Activated CD8-positive, alpha-beta memory T cell treated with anti-CD3 and anti-CD28 coated beads for 24 hours (primary cell): ENCODE results near the gene NEGR1.

Experiments
- DNase-seq: peaks from one replicate; pipeline ENCODE4 v3.0.0-alpha.2; 2020

NEGR1 gene

DNA sequence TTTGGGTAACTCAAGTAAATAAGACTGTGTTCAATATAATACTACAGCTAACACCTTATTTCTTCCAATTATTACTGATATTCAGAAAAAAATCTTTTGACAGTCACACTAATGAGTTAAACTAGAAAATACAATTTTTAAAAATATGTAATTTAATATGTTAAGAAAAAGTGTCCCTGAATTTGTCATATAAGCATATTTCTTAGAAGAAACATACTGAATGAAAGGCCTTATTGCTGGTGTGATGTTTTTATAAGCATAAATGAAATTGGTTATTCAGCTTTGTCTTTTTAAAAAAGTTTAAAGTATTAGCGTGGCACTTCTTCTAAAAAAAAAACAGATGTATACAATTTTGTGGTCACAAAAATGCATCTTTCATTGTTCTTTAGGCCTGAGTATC lies 267.3 kb downstream of the NEGR1 start:
- no peak for DNase-seq

DNA sequence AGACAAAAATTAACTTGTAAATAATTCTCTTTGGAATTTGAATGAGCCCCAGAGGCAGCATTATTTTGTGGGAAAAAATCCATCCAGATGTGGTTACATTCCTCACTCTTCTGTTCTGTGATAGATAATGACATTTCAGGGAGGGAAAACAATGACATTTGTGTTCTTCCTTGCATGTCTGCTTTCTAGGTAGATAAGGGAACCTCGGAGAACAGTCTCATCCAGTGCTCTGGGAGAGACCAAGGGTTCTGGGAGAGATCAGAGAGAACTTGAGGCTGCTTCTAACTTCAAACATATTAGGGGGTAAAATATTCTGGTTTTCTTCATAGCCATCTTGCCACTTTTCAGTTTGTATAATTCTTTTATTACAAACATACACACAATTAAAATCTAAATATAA lies 269.2 kb downstream of the NEGR1 start:
- no peak for DNase-seq

DNA sequence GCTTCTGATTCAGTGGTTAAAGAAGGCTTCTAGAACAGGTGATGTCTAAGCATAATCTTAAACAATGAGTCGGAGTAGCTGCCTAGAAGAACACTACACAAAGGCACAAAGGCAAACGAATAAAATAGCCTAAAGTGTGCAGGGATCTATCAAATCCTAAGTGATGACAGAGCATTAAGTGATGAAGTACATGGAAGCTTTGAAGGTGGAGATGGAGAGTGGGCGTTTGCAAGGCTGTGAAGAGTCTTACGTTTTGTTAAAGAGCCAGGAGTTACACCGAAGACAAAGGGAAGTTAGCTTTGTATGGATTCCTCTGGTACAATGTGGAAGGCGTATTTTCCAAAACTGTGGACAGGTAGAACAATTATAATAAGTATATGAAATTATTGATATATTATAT lies 270.6 kb downstream of the NEGR1 start:
- no peak for DNase-seq

DNA sequence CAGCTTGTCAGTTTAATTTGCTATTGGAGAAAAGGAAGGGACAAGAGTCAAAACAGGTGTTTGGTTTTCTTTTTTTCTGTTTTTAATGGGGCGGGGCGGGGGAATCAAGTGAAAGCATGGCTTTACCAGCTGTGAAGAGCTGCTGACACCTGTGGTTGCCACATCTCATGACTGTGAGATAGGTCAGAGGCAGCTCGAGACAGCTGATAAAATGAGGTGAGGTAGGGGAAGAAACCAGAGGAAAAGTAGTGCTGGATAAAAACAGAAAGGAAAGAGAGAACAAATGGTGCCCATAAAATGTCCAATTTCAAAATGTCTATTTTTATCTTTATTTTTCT lies 272.3 kb downstream of the NEGR1 start:
- no peak for DNase-seq

DNA sequence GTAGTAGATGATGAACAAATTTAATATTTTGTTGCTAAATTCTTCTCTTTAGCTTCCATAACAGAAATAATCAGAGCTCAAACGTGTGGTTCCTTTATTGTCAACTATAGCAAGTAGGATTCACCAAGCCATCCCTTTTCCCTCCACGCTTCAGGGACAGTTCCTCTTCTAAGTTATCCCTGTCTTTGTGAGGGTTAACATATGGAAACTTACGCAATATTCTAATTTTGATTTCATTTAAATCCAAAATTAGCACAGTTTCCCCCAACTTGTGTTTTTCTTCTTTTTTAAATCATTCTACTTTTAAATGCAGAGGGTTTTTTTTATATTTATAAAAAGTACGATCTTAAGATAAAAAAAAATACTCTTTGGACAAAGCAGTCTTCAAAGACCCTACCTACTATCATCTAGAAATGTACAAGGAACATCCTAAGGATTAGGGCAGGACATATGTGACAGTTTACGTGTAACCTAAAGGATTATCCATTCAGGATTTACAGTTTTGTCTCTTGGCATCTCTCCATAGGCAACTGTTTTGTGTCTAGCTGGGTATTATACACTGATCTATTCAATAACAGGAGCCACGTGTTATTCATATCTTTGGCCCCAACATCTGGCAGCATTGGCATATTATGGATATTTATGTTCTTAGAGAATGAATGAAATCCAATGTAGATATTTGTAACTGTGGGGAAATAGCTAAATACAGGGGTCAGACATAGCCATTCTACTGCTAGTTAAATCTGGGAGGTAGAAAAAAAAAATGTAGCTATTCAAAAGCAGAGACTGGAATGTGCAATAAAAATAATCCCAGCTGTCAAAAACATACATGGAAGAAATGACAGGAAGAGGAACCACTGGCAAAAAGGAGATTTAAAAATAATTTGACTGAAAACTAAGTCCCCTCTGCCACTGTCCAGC lies 272.9 kb downstream of the NEGR1 start:
- DNase-seq: no peak

DNA sequence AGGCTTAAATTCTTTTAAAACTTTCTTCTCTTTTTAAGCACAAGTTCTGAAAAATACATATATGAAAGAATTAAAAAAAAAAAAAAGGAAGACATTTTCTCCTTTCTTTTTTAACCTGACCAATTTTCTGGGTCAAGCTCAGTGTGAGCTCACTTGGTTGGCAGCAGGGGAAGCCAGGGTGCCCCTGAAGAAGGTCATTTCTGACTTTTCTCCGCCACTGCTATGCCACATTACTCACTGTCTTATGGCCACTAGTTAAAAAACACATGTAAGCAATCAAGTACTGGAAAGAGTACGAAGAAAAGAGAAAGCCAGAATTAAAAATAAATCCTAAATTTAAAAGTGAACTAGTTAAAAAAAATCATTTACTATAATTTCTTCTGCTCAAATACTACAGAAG lies 275.0 kb downstream of the NEGR1 start:
- DNase-seq: no peak

DNA sequence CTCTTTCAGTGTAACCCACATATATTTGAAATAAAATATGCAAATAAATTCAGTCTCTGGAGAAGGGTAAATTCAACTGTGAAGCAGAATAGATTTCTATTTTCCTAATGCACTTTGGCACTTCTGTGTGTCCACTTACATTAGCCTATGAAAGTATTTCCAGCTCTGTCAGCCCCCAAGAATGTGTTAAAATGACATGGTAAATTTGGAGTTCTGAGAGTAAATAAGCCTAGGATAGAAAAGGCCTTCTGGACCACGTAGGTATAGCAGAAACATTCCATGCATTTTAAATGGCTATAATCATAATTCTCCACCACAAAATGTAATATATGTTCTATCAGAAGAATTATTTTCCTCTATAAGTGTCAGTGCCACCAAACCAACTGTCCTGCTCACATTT lies 276.2 kb downstream of the NEGR1 start:
- DNase-seq: no peak

DNA sequence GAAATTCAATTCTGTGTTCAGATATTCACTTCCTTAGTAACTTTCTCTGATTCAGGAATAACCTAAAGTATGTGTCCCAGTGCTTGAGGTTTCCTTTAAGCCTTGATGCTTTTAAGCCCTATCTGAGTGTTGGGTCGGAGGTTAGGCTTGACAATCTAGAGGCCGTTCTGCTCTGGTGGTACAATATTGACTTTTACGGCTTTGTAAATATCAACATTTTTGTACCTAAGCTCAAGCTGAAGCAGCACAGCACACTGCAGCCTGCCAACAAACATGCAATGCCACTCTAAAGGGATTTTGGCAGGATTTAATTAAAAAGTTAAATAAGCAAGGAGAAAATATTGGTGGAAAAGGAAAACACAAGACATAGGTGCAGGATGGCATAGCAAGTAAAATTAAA lies 279.2 kb downstream of the NEGR1 start:
- no peak for DNase-seq

DNA sequence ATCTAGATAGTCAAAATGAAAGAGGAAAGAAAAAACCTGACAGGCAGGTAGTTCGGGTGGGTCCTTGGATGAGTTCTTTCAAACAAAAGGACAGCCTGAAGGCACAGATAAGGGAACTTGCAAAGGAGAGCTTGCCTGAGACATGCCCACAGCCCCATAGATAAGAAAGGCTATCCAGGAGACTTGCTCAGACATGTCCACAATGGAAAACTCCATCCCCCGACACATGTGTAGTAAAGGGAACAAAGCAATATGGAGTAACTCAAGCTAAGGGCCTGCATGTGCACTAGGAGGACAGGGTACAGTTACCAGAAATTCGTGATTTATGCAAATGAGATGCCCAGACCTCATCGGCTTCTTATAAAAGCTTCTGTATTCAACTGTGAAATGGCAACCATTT lies 281.5 kb downstream of the NEGR1 start:
- no peak for DNase-seq

DNA sequence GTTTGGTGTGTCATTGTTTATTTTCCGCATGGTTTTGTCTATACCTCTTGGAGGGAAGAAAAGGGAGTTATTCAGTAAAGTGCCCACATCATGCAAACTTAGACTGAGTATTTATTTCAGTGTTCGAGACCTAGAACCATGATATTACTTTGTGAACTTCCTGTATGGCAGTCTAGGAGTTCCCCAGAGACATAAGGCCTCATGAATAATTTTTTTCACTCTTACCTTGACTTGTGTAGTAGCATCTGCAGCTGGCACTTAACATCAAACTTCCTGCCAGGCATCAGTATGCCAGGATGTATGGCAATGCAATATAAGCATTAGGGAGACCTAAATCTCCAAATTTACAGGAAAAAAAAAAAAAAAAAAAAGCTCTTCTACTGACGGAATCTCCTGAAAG lies 287.7 kb downstream of the NEGR1 start:
- DNase-seq: no peak

DNA sequence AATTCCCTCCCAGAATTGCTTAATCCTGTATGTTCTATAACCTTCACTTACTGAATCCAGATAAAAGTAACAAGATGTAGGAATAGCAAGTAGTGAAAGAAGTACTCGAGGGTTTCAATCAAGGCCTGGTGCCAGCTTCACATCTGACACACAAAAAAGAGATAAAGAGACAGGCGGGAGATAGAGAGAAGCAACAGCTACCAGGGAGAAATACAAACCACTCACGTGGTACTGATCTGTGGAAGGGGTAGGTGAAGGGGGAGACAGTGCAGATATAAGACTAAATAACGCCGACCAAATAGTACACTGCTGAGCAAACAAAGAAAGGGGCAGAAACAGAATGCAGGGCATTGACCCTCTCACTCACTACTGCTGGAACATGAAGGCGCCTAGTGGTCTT lies 295.2 kb downstream of the NEGR1 start:
- DNase-seq: no peak

DNA sequence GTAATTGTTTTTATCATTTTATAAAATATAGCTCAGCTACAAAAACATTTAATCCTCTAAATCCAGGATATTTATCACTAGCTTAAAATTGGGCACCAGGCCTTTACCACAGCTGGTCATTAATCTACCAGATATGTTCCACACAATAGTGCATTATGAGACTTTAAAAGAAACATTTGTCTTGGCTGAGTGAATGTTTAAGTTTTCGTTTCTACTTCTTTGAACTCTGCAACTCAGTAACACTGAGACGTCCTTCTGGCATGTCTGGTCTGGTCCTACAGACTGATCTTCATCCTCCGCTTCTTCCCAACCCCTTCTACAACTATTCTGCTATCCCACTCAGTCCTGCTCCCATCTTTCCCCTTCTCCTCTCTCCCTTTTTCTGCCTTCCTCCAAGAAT lies 296.2 kb downstream of the NEGR1 start:
- no peak for DNase-seq

DNA sequence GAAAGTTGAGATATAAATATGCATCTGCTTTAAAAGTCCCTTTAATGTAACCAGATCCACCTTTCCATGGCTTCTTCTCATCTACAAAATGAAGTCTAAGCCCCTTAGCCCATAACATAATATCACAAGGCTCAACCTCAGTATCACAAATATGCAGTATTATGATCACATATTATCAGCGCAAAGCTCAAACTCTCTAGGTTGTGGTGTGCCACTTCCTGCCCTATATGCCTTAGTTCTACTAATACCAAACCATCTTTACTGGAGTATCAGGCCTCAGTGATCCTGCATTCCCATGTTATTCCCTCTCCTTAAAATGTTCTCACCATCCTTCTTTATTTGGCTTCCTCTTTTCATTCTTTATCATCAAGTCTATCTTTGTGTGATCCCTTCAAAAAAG lies 301.8 kb downstream of the NEGR1 start:
- no peak for DNase-seq

DNA sequence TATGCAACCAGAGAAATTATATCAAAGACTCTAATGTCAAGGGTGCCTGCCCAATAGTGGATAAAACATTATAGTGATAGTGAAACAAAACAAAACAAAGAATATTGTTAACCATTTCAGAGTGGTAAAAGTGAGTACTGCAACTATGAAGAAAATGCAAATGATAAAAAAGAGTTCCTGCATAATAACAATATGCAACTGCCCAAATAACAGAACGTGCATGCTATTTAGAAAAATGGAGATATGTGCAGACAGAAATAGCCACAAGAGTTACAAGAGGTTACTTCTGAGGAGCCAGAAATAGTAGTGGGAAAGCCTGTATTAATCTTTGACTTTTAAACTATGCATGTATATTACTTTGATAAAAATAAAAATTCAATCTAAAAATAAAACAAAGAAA lies 302.5 kb downstream of the NEGR1 start:
- DNase-seq: no peak

DNA sequence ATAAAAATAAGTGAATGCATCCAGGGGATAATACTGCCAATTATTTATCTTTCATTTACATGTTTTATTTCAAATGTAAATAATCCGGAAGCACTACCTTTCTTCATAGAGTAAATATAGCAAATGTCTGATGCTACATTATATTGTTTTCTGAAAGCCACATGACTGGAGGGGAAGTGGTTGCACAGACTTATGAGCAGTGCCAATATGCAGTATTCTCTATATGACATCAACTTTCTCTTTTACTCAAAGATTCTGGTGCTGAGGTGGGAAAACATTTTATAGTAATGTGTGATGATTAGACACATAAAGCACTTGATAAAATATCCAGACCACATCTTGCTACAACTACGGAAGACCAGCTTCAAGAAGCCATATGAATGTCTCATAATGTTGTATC lies 314.7 kb downstream of the NEGR1 start:
- no peak for DNase-seq

DNA sequence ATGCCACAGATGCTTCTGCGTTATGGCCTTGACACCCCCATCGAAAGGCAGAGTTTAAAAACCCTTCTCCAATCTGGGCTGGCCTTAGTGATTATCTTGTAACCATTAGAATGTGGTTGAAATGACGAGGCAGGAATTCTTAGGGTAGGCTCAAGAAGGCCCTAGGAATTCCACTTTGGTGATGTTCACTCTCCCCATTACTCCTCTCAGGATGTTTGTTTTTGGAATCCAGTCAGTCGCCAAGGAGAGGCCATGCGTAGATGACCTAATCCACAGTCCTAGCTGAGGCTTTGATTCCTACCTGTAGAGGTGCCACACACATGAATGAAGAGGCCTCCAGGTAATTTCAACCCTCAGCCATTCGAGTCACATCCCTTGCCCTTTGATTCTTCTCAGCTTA lies 318.2 kb downstream of the NEGR1 start:
- no peak for DNase-seq

DNA sequence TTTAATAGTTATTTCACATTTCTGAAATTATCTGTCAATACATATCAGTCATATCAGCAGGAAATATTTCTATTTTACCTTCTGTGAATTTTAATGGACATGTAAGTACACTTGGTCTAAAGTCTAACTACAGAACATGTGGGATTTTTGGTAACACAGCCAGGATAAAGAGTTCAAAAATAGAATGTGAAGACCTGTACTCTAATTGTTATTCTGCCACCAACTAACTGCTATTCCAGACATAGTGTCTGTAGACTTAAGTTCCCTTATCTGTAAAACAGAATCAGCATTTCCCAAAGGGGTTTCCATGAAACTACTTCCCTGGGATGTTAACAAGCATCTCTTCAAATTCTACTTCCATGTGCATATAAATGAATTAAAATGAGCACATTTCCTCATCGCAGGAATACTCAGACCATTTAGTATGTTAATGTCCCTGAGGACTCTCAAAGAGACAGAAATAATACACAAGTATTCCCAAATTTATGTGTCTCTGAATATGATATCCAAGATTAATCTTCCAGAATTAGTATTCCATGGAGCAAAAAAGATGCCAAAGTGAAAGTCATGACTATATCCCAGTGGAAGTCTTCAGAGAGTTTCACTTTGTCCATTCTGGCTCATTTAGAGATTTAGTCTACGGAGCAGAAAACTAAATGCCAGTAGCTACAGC lies 325.6 kb downstream of the NEGR1 start:
- no peak for DNase-seq

DNA sequence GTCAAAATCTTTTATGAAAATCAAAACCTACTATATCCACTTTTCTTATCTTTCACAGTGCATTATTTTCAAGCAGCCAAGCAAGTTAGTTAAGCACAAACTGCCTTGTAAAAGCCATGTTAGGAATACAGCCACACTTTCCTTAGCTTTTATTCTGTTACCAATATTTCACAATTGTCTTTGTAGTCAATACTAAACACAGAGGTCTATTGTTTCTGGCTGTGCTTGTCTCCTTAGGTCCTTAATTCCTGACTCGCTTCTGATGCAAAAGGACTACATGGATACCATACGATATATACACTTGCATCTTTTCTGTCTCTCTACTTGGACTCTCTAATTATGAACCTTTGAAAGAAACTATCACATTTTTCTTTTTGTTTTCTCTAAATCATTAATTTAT lies 331.8 kb downstream of the NEGR1 start:
- DNase-seq: no peak

DNA sequence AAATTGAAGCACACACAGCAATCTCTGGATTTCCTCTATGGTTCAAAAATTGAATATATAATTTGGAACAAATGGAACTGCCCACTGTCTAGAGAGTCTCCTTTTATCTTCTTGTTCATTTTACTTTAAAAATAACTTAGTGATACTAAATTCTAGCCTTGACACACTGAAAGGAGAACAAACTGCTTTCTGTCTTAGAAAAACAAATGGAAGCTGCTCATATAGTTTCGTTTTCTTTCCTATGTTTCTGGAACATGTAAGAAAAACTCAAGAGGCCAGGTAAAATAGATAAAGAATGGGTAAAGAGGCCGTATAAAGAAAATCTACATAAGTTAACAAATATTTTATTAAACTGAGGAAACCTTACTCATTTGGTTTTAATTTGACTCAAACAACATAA lies 332.7 kb downstream of the NEGR1 start:
- no peak for DNase-seq

DNA sequence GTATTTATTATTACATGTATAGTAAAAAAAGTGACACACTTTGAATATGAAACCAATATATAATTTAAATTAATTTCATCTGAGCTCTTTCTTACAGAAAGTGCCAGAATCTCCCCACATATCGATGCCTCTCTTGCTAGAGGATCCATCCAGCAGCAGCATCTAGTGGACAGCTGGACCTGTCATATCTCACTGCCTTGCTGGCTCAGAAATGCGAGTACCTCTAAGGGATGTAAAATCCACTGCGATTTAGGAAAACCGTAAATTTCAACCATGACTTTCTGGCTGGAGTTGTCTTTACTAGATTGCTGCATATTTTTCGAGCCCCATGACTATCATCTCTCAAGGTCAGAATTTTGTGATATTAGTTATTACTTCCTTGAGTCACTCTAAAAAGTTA lies 333.8 kb downstream of the NEGR1 start:
- no peak for DNase-seq

DNA sequence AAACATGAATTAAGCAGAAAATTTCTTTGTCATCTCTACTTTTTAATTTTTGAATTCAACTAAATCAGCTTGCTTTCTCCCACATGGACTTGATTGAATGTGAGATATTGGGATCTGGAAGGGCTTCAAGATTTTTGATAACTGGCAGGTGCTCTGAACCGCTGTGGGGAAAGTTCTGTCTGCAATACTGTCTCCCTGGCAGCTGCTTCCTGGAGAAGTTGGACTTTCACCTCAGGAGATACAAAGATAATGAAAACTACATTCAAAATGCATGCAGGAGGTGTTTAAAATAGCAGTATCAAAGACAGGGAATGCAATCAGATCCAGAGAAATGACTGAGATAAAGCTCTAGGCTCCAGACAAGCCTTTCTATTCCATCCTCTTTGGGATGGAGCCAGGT lies 338.3 kb downstream of the NEGR1 start:
- no peak for DNase-seq

DNA sequence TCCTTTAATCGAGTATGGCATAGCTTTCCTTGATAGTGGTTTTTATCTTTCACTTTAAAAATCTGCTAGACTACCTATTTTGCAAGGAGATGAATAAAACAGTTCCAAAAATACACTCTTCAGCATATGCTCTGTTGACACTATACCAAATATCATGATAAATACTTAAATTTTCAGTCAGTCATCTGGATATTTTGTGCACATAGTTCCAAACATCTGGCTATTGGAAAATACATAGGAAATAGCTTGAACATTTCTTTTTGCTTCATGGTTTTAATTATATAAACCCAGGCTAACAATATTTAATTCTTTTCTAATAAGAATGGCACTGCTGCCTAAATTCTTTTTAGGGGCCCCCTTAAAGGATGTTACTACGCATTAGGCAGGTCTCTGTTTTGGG lies 342.1 kb downstream of the NEGR1 start:
- no peak for DNase-seq

DNA sequence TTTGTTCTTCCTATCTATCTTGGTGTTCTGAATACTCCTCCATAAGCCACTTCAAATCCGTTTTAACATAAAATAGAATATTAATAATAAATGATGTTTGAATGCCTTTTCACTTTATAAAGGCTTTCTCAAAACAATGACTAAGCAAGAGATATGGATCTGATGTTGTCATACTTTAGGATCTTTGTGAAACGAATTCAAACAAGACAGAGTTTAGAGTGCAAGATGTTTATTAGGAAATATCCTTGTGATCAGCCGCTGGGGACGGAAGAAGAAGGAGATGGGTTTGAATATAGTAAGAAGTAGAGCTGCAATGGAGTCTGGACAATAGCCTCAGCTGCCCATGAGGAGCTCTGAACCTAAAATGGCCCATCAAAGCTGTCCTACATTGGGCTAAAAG lies 351.8 kb downstream of the NEGR1 start:
- no peak for DNase-seq

DNA sequence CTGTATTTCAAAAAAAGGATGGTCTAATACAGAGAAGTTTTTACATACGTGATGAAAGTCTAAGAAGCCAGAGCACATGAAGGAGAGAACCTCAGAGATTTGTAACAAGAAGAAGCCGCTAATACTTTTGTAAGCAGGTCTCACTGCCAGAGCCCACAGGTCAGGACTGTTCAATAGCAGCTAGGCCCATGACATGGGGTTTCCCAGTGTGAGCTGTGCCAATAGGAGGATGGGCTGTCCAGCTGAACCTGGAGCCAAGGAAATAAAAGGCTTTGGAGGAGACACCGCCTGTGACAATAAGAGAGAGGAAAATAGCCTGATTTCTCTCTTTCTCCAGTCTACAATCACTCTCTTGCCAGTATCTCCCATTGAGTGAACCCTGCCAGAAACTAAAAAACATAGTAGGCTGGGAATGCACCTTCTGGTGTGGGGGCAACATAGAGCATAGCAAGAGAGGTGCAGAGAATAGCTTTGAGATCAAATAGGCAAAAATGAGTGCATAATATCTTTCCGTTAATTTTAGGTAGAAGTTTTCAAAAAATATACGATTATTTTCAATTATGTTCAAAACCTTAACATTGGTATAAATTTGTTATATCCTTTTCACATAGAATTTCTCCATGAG lies 360.3 kb downstream of the NEGR1 start:
- no peak for DNase-seq
